GM12891 (cell line): ENCODE data around the gene TNFSF12.

ENCODE experiments used
- DNase-seq: peaks from one replicate; pipeline ENCODE4 v3.0.0; 2011; ENCODE audit warnings: low spot score; ENCODE audit not compliant: insufficient read length
- FAIRE-seq: peaks from 2 replicates; lab custom pipeline; 2011; peaks lifted over from hg19 to GRCh38; lab: Jason Lieb, UNC
- PAX5 ChIP-seq: IDR thresholded peaks from 2 replicates; pipeline ENCODE4 v1.6.1; 2011; ENCODE audit warnings: low read length, moderate library complexity, mild to moderate bottlenecking; ENCODE audit not compliant: insufficient read depth, severe bottlenecking
- POLR2A ChIP-seq: IDR thresholded peaks from 2 replicates; pipeline ENCODE4 v1.6.1; 2011; ENCODE audit warnings: low read depth, low read length, control low read depth
- POLR2AphosphoS5 ChIP-seq: IDR thresholded peaks from 2 replicates; pipeline ENCODE4 v1.6.1; 2011; ENCODE audit warnings: low read depth, low read length, control low read depth
- POU2F2 ChIP-seq: IDR thresholded peaks from 2 replicates; pipeline ENCODE4 v1.6.1; 2011; ENCODE audit warnings: low read depth, mild to moderate bottlenecking, control low read depth, low read length, moderate library complexity
- SPI1 ChIP-seq: IDR thresholded peaks from 2 replicates; pipeline ENCODE4 v1.6.1; 2011; ENCODE audit warnings: low read depth, low read length, control low read depth
- TAF1 ChIP-seq: IDR thresholded peaks from 2 replicates; pipeline ENCODE4 v1.6.1; 2011; ENCODE audit warnings: low read depth, low read length, control low read depth

Gene TNFSF12

DNA sequence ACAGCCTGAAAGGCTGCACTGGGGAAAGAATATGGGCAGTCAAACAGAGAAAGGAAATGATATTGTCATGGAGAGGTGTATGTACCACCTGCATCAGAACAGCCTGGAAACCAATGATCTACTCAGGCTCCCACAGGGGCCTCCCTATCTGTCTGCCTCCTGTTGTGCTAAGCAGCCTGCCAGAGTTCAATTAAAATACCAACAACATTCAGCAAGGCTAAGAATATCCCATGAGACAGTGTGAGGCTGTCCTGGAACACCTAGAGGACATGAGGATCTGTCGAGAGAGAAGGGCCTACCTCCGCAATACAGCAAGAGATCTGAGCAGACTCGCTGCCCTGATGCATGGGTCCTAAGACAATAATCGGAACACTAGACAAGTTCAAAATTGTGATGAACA, 57.4 kb downstream of the TNFSF12 start:
- no peak for FAIRE-seq

More for the DNA sequence above, 57.4 kb downstream of the TNFSF12 start:
- TF ChIP-seq TAF1 (no peak), POLR2AphosphoS5 (no peak), POLR2A (no peak), SPI1 (no peak), PAX5 (no peak), POU2F2 (no peak)
- DNase-seq: no peak
